Neural cell (in vitro differentiated cells): ENCODE data around the gene GTPBP1. TPM values are rescaled to one million over a fixed set of nuclear protein-coding genes. Genes with fewer than 3 reads are reported as not detected.

ENCODE experiments used
- H2AFZ ChIP-seq: fragments of 200-600, 300-800 bp; sonication (generic), shearing (Covaris generic); 2 replicates; pipeline ENCODE4 v1.6.0; 2014; ENCODE audit warnings: low read depth, mild to moderate bottlenecking, antibody characterized with exemption, low read length, moderate library complexity
- H3F3A ChIP-seq: fragments of 200-600 bp; shearing (Covaris generic); 2 replicates; pipeline ENCODE4 v1.6.1; 2016; ENCODE audit warnings: mild to moderate bottlenecking, moderate library complexity, mixed read lengths, antibody characterized with exemption, low read length; ENCODE audit not compliant: insufficient read depth, poor library complexity, severe bottlenecking
- H3K27ac ChIP-seq: fragments of 200-600, 300-800 bp; sonication (generic), shearing (Covaris generic); 2 replicates; pipeline ENCODE4 v1.5.1; 2014; ENCODE audit warnings: mild to moderate bottlenecking, low read length, moderate library complexity
- H3K27me3 ChIP-seq: fragments of 300-800, 200-600 bp; sonication (generic), shearing (Covaris generic); 2 replicates; pipeline ENCODE4 v1.6.0; 2014; ENCODE audit warnings: mild to moderate bottlenecking, low read depth, low read length, moderate library complexity; ENCODE audit not compliant: insufficient read depth
- H3K36me3 ChIP-seq: fragments of 300-800, 200-600 bp; sonication (generic), shearing (Covaris generic); 2 replicates; pipeline ENCODE4 v1.5.1; 2014; ENCODE audit warnings: mild to moderate bottlenecking, antibody characterized with exemption, low read length, moderate library complexity; ENCODE audit not compliant: insufficient read depth
- H3K4me2 ChIP-seq: fragments of 300-800, 200-600 bp; sonication (generic), shearing (Covaris generic); 2 replicates; pipeline ENCODE4 v1.6.0; 2014; ENCODE audit warnings: mild to moderate bottlenecking, low read length
- H3K4me3 ChIP-seq: fragments of 300-800, 200-600 bp; sonication (generic), shearing (Covaris generic); 2 replicates; pipeline ENCODE4 v1.5.1; 2014; ENCODE audit warnings: mild to moderate bottlenecking, low read length, moderate library complexity
- H3K79me2 ChIP-seq: fragments of 200-600 bp; shearing (Covaris generic); replicated peaks from 2 replicates; pipeline ENCODE4 v1.6.0; 2014; ENCODE audit warnings: mild to moderate bottlenecking, low read length, moderate library complexity; ENCODE audit not compliant: insufficient read depth
- H3K9ac ChIP-seq: fragments of 300-800, 200-600 bp; sonication (generic), shearing (Covaris generic); 2 replicates; pipeline ENCODE4 v1.6.1; 2016; ENCODE audit warnings: mild to moderate bottlenecking, low read length, mixed read lengths
- H3K9me2 ChIP-seq: fragments of 200-600 bp; shearing (Covaris generic); 2 replicates; pipeline ENCODE4 v1.6.1; 2016; ENCODE audit warnings: mild to moderate bottlenecking, low read length, mixed read lengths; ENCODE audit not compliant: insufficient read depth
- H3K9me3 ChIP-seq: fragments of 200-600, 300-800 bp; sonication (generic), shearing (Covaris generic); 2 replicates; pipeline ENCODE4 v1.6.1; 2016; ENCODE audit warnings: mild to moderate bottlenecking, mixed run types, low read length, moderate library complexity, mixed read lengths
- H4K20me1 ChIP-seq: fragments of 200-600 bp; shearing (Covaris generic); 2 replicates; pipeline ENCODE4 v1.6.1; 2016; ENCODE audit warnings: mild to moderate bottlenecking, mixed run types; ENCODE audit not compliant: insufficient read depth
- EP300 ChIP-seq: fragments of 450-650 bp; conservative IDR thresholded peaks from 2 replicates; pipeline ENCODE4 v1.6.1; 2014; ENCODE audit warnings: antibody characterized with exemption, mild to moderate bottlenecking, moderate library complexity; ENCODE audit not compliant: poor library complexity, severe bottlenecking
- EZH2 ChIP-seq: fragments of 200-600, 300-800 bp; shearing (Covaris generic), sonication (generic); IDR thresholded peaks from 2 replicates; pipeline ENCODE4 v1.6.1; 2014; ENCODE audit warnings: antibody characterized with exemption, low read length, borderline replicate concordance, mild to moderate bottlenecking; ENCODE audit not compliant: insufficient read depth, poor library complexity, severe bottlenecking
- MXI1 ChIP-seq: fragments of 450-650 bp; conservative IDR thresholded peaks from 2 replicates; pipeline ENCODE4 v1.6.1; 2014; ENCODE audit warnings: antibody characterized with exemption, mild to moderate bottlenecking; ENCODE audit not compliant: poor library complexity, severe bottlenecking
- POLR2AphosphoS5 ChIP-seq: IDR thresholded peaks from 2 replicates; pipeline ENCODE4 v1.6.1; 2012
- RAD21 ChIP-seq: fragments of 450-650 bp; conservative IDR thresholded peaks from 2 replicates; pipeline ENCODE4 v1.6.1; 2014; ENCODE audit warnings: antibody characterized with exemption, mild to moderate bottlenecking, moderate library complexity
- REST ChIP-seq: IDR thresholded peaks from 2 replicates; pipeline ENCODE4 v1.6.1; 2012; ENCODE audit warnings: borderline replicate concordance
- SMC3 ChIP-seq: fragments of 450-650 bp; conservative IDR thresholded peaks from 2 replicates; pipeline ENCODE4 v1.6.1; 2014; ENCODE audit warnings: antibody characterized with exemption, mild to moderate bottlenecking, moderate library complexity; ENCODE audit not compliant: poor library complexity
- TAF1 ChIP-seq: IDR thresholded peaks from 2 replicates; pipeline ENCODE4 v1.6.1; 2012; ENCODE audit warnings: low read depth
- polyA plus RNA-seq: library from polyadenylated mRNA; depleted of rRNA; stranded (reverse); fragments of >200 nt; gene quantifications from 2 replicates; pipeline ENCODE4 v1.2.3, GENCODE V29; 2014
- TF ChIP-seq, protein P1 (sequence below): fragments of 450-650 bp; IDR thresholded peaks from 2 replicates; pipeline ENCODE4 v1.5.1; 2014; ENCODE audit warnings: antibody characterized with exemption, mild to moderate bottlenecking, moderate library complexity; ENCODE audit not compliant: poor library complexity, severe bottlenecking

GTPBP1 gene
- polyA plus RNA-seq, 1 donor from 2014 or later, result 31.9 TPM

DNA sequence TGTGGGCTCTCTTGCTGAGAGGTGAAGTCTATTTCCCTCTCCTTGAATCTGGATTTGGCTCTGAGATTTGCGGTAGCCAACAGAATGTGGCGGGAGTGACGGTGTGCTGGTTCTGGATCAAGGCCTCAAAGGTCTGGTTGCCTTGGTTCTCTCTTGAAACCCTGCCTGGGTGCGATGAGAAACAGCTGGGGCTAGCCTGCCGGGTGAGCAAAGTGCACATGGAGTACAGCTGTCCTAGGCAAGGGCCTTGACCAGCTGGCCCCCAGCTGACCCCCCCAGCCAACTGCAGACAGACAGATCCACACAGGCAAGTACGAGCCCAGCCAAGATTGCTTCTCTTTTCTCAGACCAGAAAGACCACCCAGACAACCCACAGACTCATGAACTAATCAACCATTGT, 39.2 kb downstream of the GTPBP1 start:
- Histone ChIP-seq H2AFZ (no peak overlapping the region), H3K4me3 (no peak overlapping the region), H3K27ac (no peak overlapping the region), H3K9me2 (no peaks in the 10 kb centered on the region), H3K9ac (no peak overlapping the region), H3K36me3 (peaks cover 12% of the 10 kb centered on the region), H3K4me2 (no peak overlapping the region), H4K20me1 (no peaks in the 10 kb centered on the region), H3K79me2 (no peaks in the 10 kb centered on the region), H3F3A (no peaks in the 10 kb centered on the region), H3K9me3 (no peaks in the 10 kb centered on the region), H3K27me3 (no peaks in the 10 kb centered on the region)
- TF ChIP-seq EP300 (no peak), SMC3 (no peak), RAD21 (no peak)

DNA sequence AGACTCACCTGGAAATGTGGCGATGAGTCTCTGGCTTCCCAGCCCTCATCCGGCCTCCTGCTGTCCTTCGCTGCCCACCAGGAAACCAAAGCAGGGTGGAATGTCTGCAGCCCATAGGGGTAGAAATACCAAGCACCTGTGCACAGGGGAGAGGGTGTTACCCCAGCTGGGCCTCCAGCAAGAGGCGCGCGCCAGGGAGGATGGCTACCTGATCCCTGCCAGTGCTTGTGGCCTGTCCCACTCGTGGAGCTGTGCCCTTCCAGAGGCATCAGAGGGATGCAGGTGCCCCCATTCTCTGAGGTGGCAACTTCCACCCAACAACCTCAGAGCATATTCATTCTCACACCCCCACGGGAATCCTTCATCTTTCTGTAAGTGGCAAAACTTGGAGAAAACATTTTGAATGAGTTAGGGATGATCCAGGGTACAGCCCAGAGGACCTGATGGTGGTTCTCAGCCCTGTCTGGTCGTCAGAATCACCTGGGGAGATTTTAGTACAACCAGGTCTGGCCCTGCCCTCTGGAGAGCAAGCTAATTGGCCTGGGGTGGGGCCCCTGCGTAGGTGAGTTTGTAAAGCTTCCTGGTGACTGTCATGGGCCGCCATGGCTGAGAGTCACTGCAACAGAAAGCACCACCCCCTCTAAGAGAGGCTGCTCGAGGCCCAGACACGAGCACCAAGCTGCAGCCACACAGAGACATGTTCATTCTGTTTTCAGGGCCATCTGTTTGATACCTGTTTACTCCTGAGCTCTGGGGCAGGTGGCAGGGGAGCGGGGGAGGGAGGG, 40.1 kb downstream of the GTPBP1 start:
- H3F3A ChIP-seq, result no peaks in the 10 kb centered on the region
- peaks cover 3% of the 10 kb centered on the region for H3K36me3 ChIP-seq
- H3K4me3 ChIP-seq, result no peak overlapping the region
- no peak overlapping the region for H2AFZ ChIP-seq
- H3K9me3 ChIP-seq, result no peaks in the 10 kb centered on the region
- H3K27ac ChIP-seq, result no peak overlapping the region
- no peak for TF ChIP-seq TAF1
- TF ChIP-seq SMC3, result no peak
- TF ChIP-seq REST, result no peak
- TF ChIP-seq POLR2AphosphoS5, result no peak
- no peak overlapping the region for H3K4me2 ChIP-seq
- H3K27me3 ChIP-seq, result no peaks in the 10 kb centered on the region
- no peaks in the 10 kb centered on the region for H3K79me2 ChIP-seq
- no peaks in the 10 kb centered on the region for H4K20me1 ChIP-seq
- H3K9ac ChIP-seq, result no peak overlapping the region
- H3K9me2 ChIP-seq, result no peaks in the 10 kb centered on the region

- Histone ChIP-seq H3K27ac (no peak overlapping the region), H3K4me3 (no peak overlapping the region)
Measured at GRCh38 chr22:38748487-38749136, 42.9 kb downstream of the GTPBP1 start.

More at GRCh38 chr22:38748487-38749136, 42.9 kb downstream of the GTPBP1 start:
- Histone ChIP-seq H2AFZ (no peak overlapping the region), H3K9me3 (no peaks in the 10 kb centered on the region), H3K27me3 (no peaks in the 10 kb centered on the region), H3K9ac (no peak overlapping the region), H3K36me3 (no peaks in the 10 kb centered on the region), H4K20me1 (no peaks in the 10 kb centered on the region), H3F3A (no peaks in the 10 kb centered on the region), H3K4me2 (no peak overlapping the region), H3K9me2 (no peaks in the 10 kb centered on the region), H3K79me2 (peaks cover 7% of the 10 kb centered on the region)
- TF ChIP-seq MXI1, result no peak
- TF ChIP-seq POLR2AphosphoS5, result no peak
- no peak for TF ChIP-seq EZH2
- TF ChIP-seq TAF1, result no peak
- no peak for TF ChIP-seq EP300
- TF ChIP-seq REST, result no peak
- TF ChIP-seq, protein P1, sequence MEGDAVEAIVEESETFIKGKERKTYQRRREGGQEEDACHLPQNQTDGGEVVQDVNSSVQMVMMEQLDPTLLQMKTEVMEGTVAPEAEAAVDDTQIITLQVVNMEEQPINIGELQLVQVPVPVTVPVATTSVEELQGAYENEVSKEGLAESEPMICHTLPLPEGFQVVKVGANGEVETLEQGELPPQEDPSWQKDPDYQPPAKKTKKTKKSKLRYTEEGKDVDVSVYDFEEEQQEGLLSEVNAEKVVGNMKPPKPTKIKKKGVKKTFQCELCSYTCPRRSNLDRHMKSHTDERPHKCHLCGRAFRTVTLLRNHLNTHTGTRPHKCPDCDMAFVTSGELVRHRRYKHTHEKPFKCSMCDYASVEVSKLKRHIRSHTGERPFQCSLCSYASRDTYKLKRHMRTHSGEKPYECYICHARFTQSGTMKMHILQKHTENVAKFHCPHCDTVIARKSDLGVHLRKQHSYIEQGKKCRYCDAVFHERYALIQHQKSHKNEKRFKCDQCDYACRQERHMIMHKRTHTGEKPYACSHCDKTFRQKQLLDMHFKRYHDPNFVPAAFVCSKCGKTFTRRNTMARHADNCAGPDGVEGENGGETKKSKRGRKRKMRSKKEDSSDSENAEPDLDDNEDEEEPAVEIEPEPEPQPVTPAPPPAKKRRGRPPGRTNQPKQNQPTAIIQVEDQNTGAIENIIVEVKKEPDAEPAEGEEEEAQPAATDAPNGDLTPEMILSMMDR, result no peak
- no peak for TF ChIP-seq SMC3
- no peak for TF ChIP-seq RAD21
